TTC549 (cell line): ENCODE data around the gene FZD4.
A peak's percentile ranks its signal among the peaks of the same experiment; 100 is the strongest.
"Not testable (repeated sequence)": the region's sequence is repeated elsewhere in the genome, so short reads cannot be mapped to it uniquely, and the experiment has no call there.

Experiments
- FAIRE-seq: peaks from 2 replicates; lab custom pipeline; 2012; peaks lifted over from hg19 to GRCh38; lab: Jason Lieb, UNC

FZD4 gene

GRCh38 chr11:86972734-86973133 lies 17.5 kb upstream of the FZD4 start:
- no peak for FAIRE-seq

GRCh38 chr11:86969258-86969657 lies 14.1 kb upstream of the FZD4 start:
- no peak for FAIRE-seq

GRCh38 chr11:86967601-86968000 lies 12.4 kb upstream of the FZD4 start:
- not testable (repeated sequence) for FAIRE-seq

GRCh38 chr11:86957976-86958646 lies 2.9 kb upstream of the FZD4 start:
- no peak for FAIRE-seq

- FAIRE-seq, result no peak
These were observed 1.7 kb upstream of the FZD4 start for GRCh38 chr11:86956905-86957195.

- no peak for FAIRE-seq
These were observed 159 bp downstream of the FZD4 start for GRCh38 chr11:86955111-86955360.

GRCh38 chr11:86954269-86955110 lies 705 bp downstream of the FZD4 start:
- FAIRE-seq, result no peak

- FAIRE-seq, result no peak
These were observed 2.8 kb downstream of the FZD4 start for GRCh38 chr11:86952221-86952875.

GRCh38 chr11:86951706-86952105 lies 3.5 kb downstream of the FZD4 start:
- FAIRE-seq, result no peak

GRCh38 chr11:86950661-86950995 lies 4.6 kb downstream of the FZD4 start:
- FAIRE-seq, result no peak

- no peak for FAIRE-seq
These were observed 5.1 kb downstream of the FZD4 start for GRCh38 chr11:86949995-86950660.

GRCh38 chr11:86948733-86949132 lies 6.5 kb downstream of the FZD4 start:
- FAIRE-seq, result no peak

- FAIRE-seq, result no peak
These were observed 7.7 kb downstream of the FZD4 start for GRCh38 chr11:86947541-86947940.

GRCh38 chr11:86943505-86943904 lies 11.7 kb downstream of the FZD4 start:
- FAIRE-seq, result not testable (repeated sequence)

- no peak for FAIRE-seq
These were observed 13.2 kb downstream of the FZD4 start for GRCh38 chr11:86941871-86942599.

- no peak for FAIRE-seq
These were observed 13.9 kb downstream of the FZD4 start for GRCh38 chr11:86941077-86941870.

GRCh38 chr11:86940122-86940777 lies 14.9 kb downstream of the FZD4 start:
- FAIRE-seq, result no peak

- peak; percentile 81 for FAIRE-seq
These were observed 16.0 kb downstream of the FZD4 start for GRCh38 chr11:86938900-86939880.

- FAIRE-seq, result no peak
These were observed 16.8 kb downstream of the FZD4 start for GRCh38 chr11:86938203-86938899.
